HG03342 (cell line): ENCODE results near the gene VSTM4.

Experiments used
- ATAC-seq: cut with Tn5 transposase; IDR thresholded peaks from one replicate; pipeline ENCODE4 v1.9.1; 2021; ENCODE audit warnings: mild to moderate bottlenecking, moderate library complexity; ENCODE audit not compliant: unreplicated experiment

The VSTM4 gene

GRCh38 chr10:48976196-48976595 is 139.1 kb downstream of the VSTM4 start:
- no peak for ATAC-seq

- ATAC-seq = no peak
These were observed 140.7 kb downstream of the VSTM4 start for GRCh38 chr10:48974510-48975156.

DNA sequence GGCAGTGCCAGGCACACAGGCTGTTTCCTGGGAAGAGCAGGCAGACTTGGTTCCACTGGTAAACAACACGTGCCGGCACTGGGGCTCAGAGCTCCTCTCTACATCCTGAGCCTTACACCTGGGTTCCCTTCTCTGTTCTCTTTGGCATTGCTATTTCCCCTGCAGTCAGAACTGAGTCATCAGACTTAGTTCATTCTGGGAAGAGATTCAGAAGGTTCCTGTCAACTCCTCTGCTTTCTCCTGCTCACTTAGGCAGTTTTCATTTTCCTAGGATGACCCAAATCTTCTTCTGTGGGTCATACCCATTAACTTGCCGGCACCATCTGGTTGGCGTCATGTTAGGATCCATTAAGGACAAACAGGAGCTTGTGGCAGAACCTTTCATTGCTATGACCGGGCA is 142.3 kb downstream of the VSTM4 start:
- ATAC-seq = no peak

DNA sequence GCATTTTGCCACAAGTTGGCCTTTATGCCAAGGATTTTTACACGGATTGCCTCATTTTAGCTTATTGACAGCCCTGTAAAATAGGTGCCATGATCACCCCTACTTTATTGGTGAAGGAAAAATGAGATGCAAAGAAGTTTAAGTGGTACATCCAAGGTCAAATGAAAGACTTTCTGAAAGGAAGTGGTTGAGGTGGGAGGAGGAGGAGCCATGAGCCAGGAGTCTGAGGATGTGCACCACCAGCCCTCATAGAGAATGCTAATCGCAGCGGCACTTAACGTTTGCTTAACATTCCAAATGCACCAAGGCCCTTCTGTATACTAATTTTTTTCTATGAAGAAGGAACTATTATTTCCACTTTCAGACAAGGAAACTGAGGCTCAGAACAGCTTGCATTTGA is 144.7 kb downstream of the VSTM4 start:
- ATAC-seq = no peak

- no peak for ATAC-seq
These were observed 145.3 kb downstream of the VSTM4 start for GRCh38 chr10:48970046-48970445.

GRCh38 chr10:48968036-48968435 is 147.3 kb downstream of the VSTM4 start:
- ATAC-seq = no peak

GRCh38 chr10:48965460-48965859 is 149.9 kb downstream of the VSTM4 start:
- no peak for ATAC-seq
